Measurements from ENCODE around the gene ELOVL1. TPM values are rescaled to one million over a fixed set of nuclear protein-coding genes. Genes with fewer than 3 reads are reported as not detected.
A peak's percentile ranks its signal among the peaks of the same experiment; 100 is the strongest.
"Not testable (repeated sequence)": the region's sequence is repeated elsewhere in the genome, so short reads cannot be mapped to it uniquely, and the experiment has no call there.

Gene ELOVL1
- 10 to 100 TPM; 48.6 to 66.6 (median 50.8) TPM for total RNA-seq

DNA sequence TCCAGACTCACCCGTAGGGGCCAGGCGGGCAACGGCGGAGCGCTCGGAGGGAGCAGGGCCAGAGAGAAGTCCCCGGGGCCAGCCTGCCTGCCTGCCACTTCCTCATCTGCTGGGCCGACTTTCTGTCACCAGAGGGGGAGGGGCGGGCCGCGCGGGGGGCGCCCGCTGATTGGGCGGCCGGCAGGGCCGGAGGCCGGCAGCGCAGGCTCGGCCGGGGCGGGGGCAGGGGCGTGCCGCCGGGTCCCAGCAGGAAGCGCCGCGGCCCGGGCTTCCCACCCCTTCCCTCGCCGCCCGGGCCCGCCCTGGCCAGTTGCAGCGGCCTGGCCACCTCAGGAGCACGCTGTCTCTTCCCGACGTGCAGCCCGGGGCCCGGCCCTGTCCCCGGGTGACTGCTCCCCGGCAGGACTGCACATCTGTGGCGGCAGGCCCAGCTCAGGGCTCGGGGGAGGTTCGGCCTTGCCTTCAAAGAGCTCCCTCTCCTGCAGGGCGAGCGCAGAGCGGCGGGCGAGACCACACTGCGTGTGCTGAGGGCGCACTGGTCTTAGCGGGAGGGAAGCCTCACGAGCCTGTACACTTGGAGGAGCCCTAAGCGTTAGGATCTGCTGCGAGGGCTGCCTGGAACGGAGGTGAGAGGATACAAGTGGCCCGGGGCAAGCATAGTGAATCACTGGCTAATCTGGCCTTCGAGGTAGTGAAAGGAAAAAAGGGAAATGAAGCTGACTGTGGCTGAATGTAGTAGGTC lies at the start of gene ELOVL1:
TSS of gene ELOVL1 (minus strand) at position 108 of the 742 bp plus-strand sequence. CDS start 2,402 bp downstream, outside the sequence.
- no peaks in the 10 kb centered on the region for H3K9me3 ChIP-seq
- H3K36me3 ChIP-seq = peaks cover 0 to 29% (median 20%) of the 10 kb centered on the region in 3 donors
- TF ChIP-seq EP300 (IDR thresholded peaks at IDR 0.05) (peak in 1 of 2 donors; percentile 81), POLR2A (IDR thresholded peaks at IDR 0.05) (peak; percentile 26 to 74)
- TF ChIP-seq, protein P1, sequence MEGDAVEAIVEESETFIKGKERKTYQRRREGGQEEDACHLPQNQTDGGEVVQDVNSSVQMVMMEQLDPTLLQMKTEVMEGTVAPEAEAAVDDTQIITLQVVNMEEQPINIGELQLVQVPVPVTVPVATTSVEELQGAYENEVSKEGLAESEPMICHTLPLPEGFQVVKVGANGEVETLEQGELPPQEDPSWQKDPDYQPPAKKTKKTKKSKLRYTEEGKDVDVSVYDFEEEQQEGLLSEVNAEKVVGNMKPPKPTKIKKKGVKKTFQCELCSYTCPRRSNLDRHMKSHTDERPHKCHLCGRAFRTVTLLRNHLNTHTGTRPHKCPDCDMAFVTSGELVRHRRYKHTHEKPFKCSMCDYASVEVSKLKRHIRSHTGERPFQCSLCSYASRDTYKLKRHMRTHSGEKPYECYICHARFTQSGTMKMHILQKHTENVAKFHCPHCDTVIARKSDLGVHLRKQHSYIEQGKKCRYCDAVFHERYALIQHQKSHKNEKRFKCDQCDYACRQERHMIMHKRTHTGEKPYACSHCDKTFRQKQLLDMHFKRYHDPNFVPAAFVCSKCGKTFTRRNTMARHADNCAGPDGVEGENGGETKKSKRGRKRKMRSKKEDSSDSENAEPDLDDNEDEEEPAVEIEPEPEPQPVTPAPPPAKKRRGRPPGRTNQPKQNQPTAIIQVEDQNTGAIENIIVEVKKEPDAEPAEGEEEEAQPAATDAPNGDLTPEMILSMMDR (IDR thresholded peaks at IDR 0.05) = peak in 3 of 5 experiments; percentile 14 to 55 (median 37)
- peak within 1 kb of the TSS; percentile 80 to 97 (median 91) for H3K4me3 ChIP-seq
- H3K27ac ChIP-seq = peak within 1 kb of the TSS; percentile 88 to 98 (median 98)
- 1% methylated on average over 15 to 35 of the region's 58 CpGs for WGBS, 2 donors
- DNase-seq (ENCODE audit: low spot score in 2 of 2) = peak; percentile 83 to 86
- peaks cover 0 to 42% (median 20%) of the 10 kb centered on the region in 4 donors for H3K4me1 ChIP-seq
- H3K27me3 ChIP-seq = no peaks in the 10 kb centered on the region

GRCh38 chr1:43415901-43416300 lies 48.1 kb upstream of the ELOVL1 start:
- H3K9me3 ChIP-seq = no peaks in the 10 kb centered on the region
- H3K27ac ChIP-seq = no peak overlapping the region
- no peak for DNase-seq (ENCODE audit: low spot score in 2 of 2)
- H3K36me3 ChIP-seq = peaks cover 0 to 71% (median 13%) of the 10 kb centered on the region in 3 donors
- TF ChIP-seq EP300 (IDR thresholded peaks at IDR 0.05) (no peak), POLR2A (IDR thresholded peaks at IDR 0.05) (no peak)
- TF ChIP-seq, protein P1 (IDR thresholded peaks at IDR 0.05) = no peak
- no peak overlapping the region for H3K4me3 ChIP-seq
- no peaks in the 10 kb centered on the region for H3K4me1 ChIP-seq
- H3K27me3 ChIP-seq = no peaks in the 10 kb centered on the region
- 63 to 78% methylated on average over 5 of the region's 5 CpGs for WGBS, 2 donors

DNA sequence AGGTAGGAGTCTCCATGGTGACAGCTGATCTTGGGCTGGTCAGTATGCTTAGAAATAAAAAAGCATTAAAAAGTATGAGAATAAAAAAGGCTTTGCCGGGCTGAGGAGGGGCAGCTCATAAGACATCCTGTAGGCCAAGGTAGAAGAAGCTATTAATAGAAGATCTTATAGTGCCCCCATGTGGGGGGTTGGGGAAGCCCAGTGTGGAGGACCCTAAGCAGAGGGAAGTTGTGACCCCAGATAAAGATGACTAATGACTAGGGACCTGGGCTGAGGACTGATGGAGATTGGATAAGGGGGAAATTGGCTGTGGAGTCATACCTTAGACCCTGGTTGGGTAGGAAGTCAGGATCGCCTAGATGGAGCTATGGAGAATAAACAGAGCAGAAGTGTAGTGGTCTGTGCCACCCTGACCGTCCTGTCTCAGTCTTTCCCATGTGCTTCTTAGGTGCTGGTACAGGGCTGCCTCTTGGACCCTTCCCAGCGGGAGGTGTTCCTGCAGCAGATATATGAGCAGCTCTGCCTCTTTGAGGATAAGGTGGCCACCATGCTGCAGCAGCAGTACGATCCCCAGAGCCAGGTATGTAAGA lies 46.9 kb upstream of the ELOVL1 start:
- peak; percentile 26 to 67 for DNase-seq (ENCODE audit: low spot score in 2 of 2)
- Histone ChIP-seq H3K27me3 (no peaks in the 10 kb centered on the region), H3K27ac (no peak overlapping the region), H3K4me1 (no peaks in the 10 kb centered on the region), H3K36me3 (peaks cover 0 to 69% (median 8%) of the 10 kb centered on the region in 3 donors), H3K9me3 (no peaks in the 10 kb centered on the region), H3K4me3 (no peak overlapping the region)
- 74 to 78% methylated on average over 5 of the region's 5 CpGs for WGBS, 2 donors
- TF ChIP-seq, protein P1 (IDR thresholded peaks at IDR 0.05) = peak; percentile 57 to 69 (median 60)
- no peak for TF ChIP-seq EP300 (IDR thresholded peaks at IDR 0.05)

DNA sequence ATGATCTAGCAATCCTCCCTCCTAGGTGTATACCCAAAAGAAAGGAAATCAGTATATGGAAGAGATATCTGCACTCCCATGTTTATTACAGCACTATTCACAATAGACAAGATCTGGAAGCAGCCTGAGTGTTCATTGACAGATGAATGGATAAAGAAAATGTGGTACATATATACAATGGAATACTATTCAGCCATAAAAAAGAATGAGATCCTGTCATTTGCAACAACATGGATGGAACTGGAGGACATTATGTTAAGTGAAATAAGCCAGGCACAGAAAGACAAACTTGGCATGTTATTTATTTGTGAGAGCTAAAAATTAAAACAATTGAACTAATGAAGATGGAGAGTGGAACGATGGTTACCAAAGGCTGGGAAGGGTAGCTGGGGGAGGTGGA lies 45.6 kb upstream of the ELOVL1 start:
- WGBS, 2 donors = 100% methylated on average over 1 of the region's 1 CpG

GRCh38 chr1:43410571-43410970 lies 42.8 kb upstream of the ELOVL1 start:
- WGBS, 2 donors = 74 to 91% methylated on average over 3 of the region's 3 CpGs

More for the DNA sequence above, 45.6 kb upstream of the ELOVL1 start:
- H3K4me3 ChIP-seq; H3K27ac ChIP-seq; H3K9me3 ChIP-seq; DNase-seq (ENCODE audit: low spot score in 2 of 2); H3K4me1 ChIP-seq; H3K27me3 ChIP-seq: not testable (repeated sequence)
- peaks cover 0 to 69% (median 0%) of the 10 kb centered on the region in 3 donors for H3K36me3 ChIP-seq

More at GRCh38 chr1:43410571-43410970, 42.8 kb upstream of the ELOVL1 start:
- Histone ChIP-seq H3K4me1 (no peaks in the 10 kb centered on the region), H3K9me3 (no peaks in the 10 kb centered on the region), H3K27ac (no peak overlapping the region), H3K4me3 (no peak overlapping the region), H3K27me3 (no peaks in the 10 kb centered on the region), H3K36me3 (peaks cover 0 to 66% (median 9%) of the 10 kb centered on the region in 3 donors)
- no peak for DNase-seq (ENCODE audit: low spot score in 2 of 2)
- TF ChIP-seq EP300 (IDR thresholded peaks at IDR 0.05) (no peak), POLR2A (IDR thresholded peaks at IDR 0.05) (no peak)
- TF ChIP-seq, protein P1 (IDR thresholded peaks at IDR 0.05) = no peak

Measured in tibial nerve (tissue), 4 donors.